ENCODE data around the gene CARD9.

DNA sequence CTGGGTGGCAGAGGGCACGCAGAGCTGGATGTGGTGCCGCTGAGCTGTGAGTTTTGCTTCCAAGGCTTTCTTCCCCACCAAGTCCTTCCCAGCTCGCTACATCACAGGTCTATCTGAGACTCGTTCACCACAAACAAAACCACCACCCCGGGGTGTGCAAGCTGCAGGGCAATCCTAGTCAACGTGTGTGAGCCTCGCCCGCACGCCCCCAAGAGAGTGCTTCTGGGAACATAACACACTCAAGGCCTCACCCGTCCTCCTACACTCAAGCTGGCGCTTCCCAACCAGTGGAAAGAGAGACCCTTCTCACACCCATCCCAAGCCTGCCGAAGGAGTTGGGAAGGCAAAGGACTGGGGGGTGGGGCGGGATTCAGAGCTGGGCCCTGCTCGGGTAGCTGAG is 15.9 kb upstream of the CARD9 start:
- TF ChIP-seq, protein P1, sequence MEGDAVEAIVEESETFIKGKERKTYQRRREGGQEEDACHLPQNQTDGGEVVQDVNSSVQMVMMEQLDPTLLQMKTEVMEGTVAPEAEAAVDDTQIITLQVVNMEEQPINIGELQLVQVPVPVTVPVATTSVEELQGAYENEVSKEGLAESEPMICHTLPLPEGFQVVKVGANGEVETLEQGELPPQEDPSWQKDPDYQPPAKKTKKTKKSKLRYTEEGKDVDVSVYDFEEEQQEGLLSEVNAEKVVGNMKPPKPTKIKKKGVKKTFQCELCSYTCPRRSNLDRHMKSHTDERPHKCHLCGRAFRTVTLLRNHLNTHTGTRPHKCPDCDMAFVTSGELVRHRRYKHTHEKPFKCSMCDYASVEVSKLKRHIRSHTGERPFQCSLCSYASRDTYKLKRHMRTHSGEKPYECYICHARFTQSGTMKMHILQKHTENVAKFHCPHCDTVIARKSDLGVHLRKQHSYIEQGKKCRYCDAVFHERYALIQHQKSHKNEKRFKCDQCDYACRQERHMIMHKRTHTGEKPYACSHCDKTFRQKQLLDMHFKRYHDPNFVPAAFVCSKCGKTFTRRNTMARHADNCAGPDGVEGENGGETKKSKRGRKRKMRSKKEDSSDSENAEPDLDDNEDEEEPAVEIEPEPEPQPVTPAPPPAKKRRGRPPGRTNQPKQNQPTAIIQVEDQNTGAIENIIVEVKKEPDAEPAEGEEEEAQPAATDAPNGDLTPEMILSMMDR (IDR thresholded peaks at IDR 0.05; ENCODE audit: control extremely low read depth in 1 of 3, insufficient read depth in 1 of 3, low read depth in 1 of 3, low read length in 3 of 3) = no peak
- TF ChIP-seq RFX5 (IDR thresholded peaks at IDR 0.05; ENCODE audit: borderline replicate concordance, low read depth, low read length) (no peak), POLR2A (IDR thresholded peaks at IDR 0.05; ENCODE audit: control extremely low read depth in 1 of 2, low read depth in 2 of 2, low read length in 2 of 2) (no peak), RNF2 (IDR thresholded peaks at IDR 0.05; ENCODE audit: borderline replicate concordance, low read depth, low read length, missing control alignments, poor library complexity, severe bottlenecking) (no peak), CHD1 (IDR thresholded peaks at IDR 0.05; ENCODE audit: low read depth, low read length) (no peak), RAD21 (IDR thresholded peaks at IDR 0.05 in 1 of 2, conservative IDR thresholded peaks at IDR 0.05 in 1 of 2; ENCODE audit: low read depth in 2 of 2, low read length in 2 of 2) (no peak), MAFK (IDR thresholded peaks at IDR 0.05; ENCODE audit: low read depth, low read length) (no peak)
- TF ChIP-seq, protein P2, sequence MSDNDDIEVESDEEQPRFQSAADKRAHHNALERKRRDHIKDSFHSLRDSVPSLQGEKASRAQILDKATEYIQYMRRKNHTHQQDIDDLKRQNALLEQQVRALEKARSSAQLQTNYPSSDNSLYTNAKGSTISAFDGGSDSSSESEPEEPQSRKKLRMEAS (IDR thresholded peaks at IDR 0.05) = no peak
